Measurements from ENCODE around the gene PRF1.
"Not testable (repeated sequence)": the region's sequence is repeated elsewhere in the genome, so short reads cannot be mapped to it uniquely, and the experiment has no call there.

The PRF1 gene

DNA sequence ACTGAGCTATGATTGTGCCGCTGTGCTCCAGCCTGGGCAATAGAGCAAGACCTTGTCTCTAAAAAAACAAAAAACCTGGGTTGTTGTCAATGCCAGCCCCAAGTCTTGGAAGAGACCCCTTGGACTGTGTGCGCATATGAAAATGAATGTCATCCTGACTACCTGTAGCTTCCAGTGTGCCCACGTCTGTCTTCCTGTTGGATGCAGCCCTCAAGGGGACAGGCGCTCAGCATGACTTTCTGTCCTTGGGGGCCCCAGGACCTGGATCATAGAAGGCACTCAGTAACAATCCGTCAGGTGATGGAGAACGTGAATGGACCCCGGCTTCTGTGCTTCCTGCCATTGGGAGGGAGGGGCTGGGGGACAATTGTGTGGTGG, 9.0 kb downstream of the PRF1 start:
- no peak for DNase-seq

DNA sequence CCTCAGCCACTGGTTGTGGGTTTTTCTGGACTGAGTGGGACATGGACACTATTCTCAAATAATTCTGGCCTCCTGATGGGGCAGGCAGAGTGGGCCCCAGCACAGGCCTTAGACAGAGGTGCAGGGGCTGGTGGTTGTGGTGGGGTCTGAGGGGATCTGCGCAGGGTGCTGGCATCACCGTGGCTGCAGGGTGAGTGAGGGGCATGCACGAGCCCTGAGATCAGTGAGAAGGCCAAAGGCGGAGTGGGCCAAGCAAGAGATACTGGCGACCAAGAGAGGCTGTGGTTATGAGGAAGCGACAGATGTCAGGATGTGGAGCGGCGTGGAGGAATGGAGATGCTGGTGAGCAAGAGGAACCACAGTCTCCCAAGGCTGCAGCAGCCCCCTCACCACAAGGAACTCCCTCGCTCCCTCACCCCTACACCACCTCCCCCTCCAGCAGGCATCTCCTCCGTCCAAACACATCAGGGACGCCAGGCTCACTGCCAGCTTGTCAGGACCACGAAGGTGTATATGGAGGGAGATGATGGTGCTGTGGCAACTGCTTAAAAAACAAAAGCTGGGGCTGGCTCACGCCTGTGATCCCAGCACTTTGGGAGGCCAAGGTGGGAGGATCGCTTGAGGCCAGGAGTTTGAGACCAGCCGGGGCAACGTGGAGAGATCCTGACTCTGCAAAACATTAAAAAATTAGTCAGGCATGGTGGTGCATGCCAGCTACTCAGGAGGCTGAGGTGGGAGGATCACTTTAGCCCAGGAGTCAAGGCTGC, 9.6 kb downstream of the PRF1 start:
- no peak for DNase-seq

DNA sequence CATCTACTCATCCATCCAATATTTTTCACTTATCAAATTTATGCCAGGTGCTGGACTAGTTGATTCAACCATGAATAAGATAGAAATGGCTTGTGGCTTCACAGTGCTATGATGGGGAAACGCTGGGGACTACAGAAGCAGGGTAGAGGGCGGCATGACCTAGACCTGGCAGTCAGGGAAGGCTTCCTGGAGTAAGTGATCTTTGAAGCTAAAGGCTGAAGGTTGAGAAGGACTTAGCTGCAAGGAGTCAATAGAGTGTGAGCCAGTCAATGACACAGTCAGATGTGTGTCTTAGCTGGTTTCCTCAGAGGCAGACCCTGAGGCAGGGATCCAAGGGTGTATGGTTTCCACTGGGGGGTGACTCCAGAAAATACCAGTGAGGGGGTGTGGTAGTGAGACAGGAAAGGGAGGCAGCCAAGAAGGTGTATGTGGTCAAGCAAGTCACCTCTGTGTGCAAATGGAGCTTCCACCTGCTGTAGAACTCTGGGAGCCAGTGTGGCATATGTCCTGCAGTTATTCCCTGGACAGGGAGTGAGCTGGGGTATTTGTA, 10.3 kb downstream of the PRF1 start:
- no peak for DNase-seq

DNA sequence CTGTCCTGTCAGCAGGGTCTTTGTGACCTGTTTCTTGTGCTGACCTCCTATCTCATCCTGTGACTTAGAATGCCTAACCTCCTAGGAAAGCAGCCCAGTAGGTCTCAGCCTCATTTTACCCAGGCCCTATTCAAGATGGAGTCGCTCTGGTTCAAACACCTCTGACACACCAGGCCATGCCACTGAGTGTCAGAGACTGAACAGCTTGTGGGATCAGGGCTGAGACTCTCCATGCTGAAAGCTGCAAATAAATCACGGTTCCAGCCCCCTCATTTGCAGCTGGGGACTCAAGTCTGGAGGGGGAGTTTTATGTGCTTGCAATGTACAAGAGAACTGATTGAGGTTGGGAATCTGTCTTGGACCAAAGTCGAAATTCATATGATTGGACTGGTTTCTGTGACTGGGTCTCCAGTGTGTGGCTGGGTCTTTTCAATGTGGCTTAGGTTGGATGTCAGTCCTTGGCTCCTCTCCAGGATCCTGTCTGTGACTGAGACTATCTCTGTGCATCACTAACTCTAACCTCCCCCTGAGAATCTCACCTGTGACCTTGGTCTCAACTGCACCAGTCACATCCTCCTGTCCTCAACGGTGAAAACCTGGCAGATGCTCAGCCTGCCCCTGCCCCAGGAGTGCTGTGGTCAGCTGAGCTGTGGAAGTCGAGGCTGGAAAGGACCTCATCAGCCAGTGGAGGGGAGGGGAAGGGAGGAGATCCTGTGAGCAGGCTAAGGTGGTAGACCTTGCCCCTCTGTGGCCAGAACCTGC, 11.7 kb downstream of the PRF1 start:
- no peak for DNase-seq

DNA sequence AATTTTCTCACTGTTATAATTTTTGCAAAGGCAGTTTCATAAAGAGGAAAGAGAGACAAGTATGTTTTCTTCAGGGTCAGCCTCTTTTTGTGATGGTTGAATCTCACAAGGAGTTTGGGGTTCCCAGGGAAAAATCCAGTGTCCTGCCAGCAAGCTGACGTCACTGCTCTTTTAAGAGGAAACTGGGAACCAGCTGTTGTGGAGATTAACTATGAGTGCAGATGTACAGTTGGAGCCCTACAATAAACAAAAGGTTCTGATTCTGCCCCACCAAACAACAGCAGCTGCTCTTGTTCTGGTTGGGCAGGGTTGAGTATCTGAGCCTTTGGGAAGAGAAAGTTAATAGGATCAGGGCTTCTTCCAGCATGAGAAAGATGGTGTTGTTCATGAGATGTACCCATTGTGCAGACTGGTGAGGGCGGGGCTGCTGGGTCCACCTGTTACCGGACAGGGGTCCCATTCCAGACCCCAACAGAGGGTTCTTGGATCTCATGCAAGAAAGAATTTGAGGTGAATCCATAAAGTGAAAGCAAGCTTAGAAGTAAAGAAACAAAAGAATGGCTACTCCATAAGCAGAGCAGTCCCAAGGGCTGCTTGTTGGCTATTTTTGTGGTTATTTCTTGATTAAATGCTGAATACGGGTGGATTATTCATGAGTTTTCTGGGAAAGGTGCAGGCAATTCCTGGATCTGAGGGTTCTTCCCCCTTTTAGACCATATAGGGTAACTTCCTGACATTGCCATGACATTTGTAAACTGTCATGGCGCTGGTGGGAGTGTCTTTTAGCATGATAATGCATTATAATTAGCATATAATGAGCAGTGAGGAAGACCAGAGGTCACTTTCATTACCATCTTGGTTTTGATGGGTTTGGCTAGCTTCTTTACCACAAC, 12.5 kb downstream of the PRF1 start:
- no peak for DNase-seq

DNA sequence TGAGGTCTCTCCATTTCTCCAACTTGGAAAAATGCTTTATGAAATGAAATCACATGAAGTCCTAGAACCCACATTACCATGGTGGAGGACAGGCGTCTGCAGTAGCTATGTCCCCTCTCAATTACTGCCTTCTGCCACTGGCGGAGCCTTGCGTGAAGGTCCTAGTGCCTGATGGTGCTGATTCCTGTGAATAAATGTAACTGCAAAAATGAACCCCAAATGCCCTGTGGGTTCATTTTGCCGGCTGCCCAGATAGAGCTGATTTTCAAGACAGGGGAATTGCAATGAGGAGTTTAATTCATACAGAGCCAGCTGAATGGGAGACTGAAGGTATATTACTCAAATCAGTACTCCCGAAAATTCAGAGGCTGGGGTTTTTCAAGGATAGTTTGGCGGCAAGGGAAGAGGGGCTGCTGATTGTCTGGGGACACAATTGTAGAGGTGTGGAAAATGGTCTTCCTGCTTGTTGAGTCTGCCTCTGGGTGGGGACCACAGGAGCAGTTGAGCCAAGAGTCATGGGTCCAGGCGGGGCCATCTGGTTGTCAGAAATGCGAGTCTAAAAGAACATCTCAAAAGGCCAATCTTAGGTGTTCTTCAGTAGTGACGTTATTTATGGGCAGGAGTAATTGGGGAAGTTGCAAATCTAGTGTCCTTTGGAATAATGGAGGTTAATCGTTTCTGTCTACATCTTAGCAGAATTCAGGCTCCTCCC, 13.5 kb downstream of the PRF1 start:
- DNase-seq = no peak

DNA sequence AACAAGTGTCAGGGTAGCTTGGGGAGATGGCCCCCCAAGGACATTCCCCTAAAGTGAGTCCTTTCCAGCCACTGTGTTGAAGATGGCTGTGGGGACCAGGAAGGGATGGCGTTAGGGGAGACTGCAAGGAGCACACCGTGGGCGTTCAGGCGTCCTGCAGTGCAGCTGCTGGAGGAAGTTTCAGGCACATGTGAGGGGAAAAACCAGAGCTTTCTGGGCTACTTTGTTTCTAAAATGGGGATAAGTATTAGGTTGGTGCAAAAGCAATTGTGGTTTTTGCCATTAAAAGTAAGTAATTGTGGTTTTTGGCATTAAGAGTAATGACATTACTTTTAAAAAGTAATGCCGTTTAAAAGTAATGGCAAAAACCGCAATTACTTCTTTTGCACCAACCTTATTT, 14.3 kb downstream of the PRF1 start:
- DNase-seq = no peak

DNA sequence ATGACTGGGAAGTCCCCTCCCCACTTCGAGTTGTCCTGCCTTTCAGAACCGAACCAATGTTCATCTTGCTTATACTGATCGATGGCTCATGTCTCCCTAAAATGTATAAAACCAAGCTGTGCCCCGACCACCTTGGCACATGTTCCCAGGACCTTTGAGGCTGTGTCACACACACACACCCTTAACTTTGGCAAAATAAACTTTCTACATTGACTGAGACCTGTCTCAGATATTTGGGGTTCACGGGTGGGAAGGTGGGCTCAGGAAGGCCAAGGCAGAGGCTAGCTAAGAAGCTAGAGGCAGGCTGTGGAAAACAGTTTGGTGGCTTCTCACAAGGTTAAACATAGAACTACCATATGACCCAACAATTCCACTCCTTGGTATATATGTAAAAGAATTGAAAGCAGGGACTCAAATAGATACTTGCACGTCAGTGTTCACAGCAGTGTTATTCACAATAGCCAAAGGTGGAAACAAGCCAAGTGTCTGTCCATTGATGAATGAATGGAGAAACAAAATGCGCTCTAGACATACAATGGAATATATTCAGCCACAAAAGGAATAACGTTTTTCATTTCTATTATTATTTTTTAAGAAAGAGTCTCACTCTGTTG, 15.4 kb downstream of the PRF1 start:
- no peak for DNase-seq

DNA sequence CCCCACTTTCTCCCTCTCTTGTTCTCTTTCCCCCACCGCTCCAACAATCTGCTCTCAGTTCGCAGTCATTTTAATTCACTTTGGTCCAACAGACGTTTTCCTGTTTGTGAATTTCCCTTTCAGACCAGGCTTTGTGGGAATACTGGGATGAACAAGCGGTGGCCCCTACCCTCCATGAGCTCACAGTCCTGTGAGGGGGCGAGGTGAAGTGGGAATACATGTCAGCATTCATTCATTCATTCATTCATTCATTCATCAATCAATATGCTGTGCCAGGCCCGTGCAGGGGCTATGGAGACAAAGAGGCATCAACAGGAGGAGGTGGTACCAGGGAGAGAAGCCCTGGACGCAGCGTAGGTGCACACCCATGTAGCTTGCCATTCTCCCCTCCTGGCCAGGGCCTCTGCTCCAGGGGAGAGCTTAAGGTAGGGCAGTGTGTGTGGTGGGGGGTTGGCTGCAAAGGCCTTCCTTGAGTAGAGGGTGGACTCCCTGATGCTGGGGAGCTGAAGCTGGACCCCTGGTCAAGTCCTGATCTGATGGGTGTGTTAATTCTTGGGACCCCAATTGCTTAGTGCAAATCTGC, 16.1 kb downstream of the PRF1 start:
- DNase-seq = no peak

DNA sequence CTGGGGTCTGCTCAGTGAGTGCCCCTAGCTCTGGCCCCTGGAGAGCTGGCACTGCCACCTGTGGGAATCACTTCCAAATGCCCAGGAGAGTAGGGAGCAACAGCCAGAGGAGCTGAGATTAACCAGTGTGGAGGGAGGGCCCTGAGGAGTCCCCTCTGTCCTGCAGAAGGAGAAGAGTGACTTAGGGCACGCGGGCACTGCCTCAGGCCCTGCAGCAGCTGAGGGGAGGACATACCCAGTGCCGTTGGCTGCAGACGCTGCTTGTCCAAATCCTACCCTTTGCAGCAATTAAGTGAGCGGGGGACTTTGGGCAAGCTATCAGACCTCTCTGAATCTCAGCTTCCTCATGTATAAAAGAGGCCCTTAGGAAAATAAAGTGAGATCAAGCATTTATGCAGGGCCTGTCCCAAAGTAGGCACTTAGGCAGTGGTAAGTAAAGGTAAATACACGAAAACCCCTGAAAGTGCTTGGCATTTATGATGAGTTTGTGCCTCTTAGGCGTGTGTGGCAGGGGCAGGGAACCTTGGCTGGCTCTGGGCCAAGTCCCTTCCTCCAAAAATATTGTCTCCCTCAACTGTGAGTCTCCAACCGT, 16.9 kb downstream of the PRF1 start:
- DNase-seq = no peak

DNA sequence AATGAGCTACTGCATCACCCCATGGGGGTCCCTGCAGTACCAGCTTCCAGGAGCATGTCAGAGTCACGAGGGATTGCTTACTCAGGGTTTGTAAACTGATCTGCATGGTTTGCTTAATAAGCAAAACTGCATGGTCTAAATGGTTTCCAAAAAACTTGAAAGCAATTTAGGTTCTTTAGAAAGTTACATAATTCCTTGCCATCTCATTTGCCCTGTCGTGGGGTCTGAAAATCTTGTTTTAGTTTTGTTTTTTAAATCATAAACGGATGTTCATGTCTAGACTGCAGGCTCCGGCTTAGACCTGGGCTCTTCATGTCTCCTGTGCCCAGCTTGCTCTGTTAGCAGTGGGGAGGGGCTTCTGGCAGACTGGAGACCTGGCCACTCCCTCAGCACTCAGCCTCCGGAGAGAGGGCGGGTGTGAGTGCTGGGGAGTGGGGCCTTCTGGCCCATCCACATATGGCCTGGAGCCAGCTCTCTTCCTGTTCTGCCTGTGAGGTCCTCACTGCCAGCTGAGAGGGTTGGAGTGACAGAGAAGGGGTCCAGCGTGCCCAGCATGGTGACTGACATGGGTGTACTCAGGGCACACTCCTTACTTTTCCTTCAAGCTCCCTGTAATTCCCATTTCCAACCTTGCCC, 17.5 kb downstream of the PRF1 start:
- peak; percentile 17 for DNase-seq

DNA sequence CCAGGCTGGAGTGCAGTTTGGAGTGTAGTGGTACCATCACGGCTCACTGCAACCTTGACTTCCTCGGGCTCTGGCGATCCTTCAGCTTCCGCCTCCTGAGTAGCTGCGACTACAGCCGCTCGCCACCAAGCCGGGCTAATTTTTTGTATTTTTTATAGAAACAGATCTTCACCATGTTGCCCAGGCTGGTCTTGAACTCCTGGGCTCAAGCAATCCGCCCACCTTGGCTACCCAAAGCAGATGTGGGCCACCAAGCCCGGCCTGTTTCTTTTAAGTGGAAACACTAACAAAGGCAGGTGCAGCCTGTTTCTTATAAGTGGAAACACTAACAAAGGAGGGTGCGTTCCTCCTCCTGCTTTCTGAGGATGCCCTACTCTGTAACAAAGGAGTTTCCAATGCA, 18.2 kb downstream of the PRF1 start:
- no peak for DNase-seq

DNA sequence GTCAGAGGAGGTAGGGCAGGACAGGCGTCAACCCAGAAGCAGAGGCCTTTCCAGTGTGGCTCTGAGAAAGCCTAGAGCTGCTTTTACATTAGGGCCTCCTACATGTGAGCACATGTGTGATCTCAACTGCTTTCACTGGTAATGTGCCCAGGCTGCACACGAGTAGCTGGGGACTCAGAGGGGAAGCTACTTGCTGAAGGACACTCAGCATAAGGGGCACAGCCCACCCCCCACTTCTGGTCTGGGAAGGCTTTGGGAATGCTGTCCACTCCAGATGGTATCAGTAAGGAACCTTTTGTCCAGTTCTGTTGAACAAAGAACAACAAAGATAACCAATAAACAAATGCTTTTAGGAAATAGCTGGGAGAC, 18.9 kb downstream of the PRF1 start:
- no peak for DNase-seq

DNA sequence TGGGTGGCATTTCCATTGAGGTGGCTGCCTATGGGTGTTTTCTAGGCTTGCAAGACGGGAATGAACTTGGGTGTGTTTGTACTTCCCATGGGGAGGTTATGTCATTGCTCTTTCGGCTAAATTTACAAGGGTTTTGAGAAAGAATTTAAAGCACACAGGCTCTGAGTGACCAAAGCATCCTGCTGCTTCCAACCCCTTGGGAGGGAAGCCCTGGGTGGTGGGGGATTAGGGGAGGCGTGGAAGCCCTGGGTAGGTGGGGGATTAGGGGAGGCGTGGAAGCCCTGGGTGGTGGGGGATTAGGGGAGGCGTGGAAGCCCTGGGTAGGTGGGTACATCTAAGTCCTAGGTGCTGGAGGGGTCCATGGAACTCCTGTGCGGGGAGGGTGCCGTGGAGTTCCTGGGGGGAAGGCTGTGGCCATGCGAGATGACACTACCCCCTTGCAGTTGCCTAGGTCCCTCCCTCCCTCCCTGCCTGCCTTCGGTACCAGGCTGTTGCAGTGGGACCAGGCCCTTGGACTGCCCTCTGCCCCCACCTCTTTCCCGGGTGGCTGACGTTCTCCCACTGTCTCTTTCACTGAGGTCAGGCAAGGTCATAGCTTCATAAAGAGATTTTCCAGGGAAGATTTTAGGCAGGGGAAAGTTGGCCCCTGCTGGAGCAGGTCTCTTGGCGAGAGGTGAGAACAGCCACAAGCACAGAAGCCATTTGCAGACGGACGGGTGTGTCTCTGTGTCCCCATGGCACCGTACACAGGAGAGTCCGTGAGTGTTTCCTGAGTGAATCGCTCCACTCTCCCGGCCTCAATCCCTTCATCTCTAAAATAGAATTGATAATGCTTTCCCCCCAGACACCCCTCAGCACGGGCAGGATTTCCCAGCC, 19.5 kb downstream of the PRF1 start:
- DNase-seq = no peak

DNA sequence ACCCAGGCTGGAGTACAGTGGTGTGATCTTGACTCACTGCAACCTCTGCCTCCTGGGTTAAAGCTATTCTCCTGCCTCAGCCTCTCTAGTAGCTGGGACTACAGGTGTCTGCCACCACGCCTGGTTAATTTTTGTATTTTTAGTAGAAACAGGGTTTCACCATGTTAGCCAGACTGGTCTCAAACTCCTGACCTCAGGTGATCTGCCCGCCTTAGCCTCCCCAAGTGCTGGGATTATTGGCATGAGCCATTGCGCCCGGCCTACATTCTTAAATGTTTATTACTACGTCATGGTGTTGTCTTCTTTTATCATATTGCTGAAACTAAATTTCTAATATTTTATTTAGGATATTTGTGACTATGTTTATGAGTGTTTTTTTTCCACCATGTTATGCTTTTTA, 21.4 kb downstream of the PRF1 start:
- not testable (repeated sequence) for DNase-seq

DNA sequence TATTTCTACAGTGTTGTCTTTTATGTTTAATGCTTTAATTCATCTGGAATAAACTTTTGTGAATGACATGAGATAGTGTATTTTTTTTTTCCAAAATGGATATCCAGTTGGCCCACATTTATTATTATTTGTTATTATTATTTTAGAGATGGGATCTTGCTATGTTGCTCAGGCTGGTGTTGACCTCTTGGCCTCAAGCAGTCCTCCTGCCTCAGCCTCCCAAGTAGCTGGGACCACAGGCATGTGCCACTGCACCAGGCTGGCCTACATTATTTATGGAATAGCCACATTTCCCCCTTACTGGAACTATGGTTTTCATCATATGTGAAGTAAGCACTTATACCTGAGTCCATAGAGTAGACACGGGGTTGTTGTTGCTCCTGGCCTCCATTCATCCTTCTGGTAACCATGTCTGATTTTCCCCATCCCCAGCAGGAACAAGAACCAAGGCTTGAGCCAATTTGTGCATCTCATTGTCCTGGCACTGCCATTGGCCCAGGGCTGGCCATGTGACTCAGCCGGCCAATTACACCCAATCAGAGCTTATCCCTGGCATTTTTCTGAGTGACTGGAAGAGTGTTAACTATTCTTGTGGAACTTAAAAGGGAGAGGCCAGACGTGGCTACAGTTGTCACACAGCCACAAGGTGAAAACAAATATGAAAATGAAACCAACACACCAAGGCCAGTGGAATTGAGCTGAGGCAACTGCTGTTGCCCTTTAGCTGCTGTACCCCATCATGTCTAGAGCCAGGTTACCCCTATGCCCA, 23.1 kb downstream of the PRF1 start:
- no peak for DNase-seq

DNA sequence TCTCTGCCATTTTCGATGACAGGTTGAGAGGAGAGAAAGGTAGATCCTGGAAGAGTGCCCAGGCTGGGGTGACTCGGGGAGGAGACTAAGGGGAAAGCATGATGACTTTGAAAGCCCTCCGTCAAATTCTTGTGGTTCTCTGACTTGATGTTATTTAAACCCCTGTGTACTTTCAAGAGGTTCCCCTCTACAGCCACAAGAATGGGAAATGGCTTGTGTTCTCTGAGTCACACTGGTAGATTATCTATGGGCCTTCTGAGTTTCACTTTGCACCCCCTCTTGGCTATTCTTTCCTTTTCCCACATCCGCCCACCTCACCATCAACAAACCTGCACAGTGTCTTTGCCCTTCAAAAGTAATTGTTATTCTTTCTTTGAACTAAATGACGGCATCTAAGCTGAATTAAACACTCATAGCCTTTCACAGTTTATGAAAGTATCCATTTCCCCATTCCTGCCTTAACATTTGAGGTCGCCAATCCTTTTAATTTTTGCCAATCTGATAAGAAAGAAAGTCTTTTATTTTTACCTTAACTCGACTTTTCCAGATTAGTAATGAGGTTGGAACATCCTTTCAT, 24.1 kb downstream of the PRF1 start:
- DNase-seq = peak; percentile 80

DNA sequence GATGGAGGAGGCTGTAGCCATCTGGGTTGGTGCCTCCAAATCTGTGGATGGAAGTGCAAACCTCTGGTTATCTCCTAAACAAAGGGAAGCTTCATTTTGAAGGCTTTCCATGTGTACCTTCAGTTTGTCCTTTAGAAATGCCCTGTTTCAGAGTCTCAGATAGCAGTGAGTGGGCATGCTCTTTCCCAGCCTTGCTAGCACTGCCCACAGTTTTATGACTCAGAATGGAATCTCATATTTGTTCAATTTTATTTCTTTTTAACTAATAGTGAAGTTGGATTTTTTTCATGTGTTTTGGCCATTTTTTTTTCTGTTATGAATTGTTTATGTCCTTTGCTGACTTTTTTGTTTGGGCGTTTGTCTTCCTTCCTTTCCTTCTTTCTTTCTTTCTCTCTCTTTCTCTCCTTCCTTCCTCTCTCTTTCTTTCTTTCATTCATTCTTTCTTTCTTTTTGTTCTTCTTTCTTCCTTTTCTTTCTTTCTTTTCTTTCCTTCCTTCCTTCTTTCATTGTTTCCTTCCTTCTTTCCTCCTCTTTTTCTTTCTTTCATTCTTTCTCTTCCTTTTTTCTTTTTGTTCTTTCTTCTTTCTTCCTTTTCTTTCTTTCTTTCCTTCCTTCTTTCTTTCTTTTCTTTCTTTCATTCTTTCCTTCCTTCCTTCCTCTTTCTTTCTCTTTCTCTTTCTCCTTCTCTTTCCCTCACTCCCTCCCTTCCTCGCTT, 25.6 kb downstream of the PRF1 start:
- no peak for DNase-seq
